IPS DF 4.7 (cell line): Measurements from ENCODE around the gene WDR90.

Experiments used
- DNase-seq: peaks from one replicate; pipeline ENCODE4 v3.0.0-alpha.2; 2013; ENCODE audit warnings: low spot score; ENCODE audit errors: extremely low read depth

Gene WDR90

DNA sequence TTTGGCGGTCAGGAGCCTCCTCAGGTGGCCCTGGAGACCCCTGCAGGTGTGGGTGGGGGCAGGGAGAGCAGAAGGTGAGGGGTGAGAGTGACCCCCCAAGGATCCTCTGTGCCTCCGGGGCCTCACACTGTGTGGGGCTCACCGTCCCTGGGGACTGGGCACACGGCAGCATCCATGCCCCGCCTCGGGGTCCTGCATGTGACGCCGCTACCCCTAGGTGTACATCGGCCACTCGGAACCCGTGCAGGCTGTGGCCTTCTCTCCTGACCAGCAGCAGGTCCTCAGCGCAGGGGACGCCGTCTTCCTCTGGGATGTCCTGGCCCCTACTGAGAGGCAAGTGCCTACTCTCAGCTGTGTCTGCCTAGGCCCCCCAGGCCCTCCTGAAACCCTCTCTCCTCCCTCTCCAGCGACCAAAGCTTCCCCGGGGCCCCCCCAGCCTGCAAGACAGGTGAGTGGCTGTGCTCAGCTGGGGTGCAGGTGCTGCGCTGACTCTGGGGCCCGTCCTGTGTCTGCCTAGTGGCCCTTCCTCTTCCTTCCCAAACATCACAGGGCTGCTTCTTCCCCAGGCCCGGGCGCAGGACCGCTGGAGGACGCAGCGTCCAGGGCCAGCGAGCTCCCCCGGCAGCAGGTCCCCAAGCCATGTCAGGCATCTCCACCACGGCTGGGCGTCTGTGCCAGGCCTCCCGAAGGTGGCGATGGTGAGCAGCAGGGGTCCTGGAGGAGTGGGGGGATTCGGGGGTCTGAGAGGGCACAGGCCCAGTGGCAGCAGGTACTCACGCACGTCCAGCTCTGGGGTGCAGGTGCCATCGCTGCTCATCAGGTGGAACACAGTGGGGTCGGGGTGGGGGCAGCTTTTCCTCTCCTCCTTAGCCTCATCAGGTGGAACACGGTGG, 9.8 kb downstream of the WDR90 start:
- no peak for DNase-seq

DNA sequence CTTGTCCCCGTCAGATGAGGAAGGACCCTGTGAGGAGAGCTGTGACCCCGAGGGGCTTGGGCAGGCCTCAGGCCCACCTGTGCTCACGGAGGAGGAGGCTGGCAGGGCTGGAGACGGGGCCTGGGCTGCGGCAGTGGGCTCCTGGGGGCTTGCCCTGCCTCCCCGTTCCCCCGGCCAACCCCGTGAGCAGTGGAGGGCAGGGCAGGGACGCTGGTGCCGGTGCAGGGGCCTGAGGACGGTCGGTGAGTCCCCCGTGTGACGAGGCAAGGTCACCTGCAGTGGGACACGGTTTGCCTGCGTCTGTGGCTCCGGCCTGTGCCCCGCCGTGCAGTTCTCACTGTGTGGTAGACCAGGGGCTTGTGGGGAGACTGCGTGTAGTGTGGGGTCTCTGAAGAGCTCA, 10.5 kb downstream of the WDR90 start:
- DNase-seq, result no peak

DNA sequence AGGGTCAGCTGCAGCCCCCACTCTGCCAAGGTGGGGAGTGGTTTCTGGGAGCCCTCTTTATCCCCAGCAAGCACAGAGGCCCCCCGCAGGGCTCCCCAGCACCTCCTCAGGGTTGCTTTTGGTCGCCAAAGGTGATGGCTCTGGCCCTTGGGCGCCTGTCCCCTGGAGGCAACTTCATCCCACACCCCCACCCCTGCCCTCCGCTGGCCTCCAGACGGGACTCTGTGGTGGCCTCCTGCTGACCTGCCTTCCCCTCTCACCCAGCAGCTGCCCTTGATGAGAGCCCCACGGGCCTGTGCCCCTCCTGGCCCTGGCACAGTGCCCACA, 10.9 kb downstream of the WDR90 start:
- DNase-seq, result no peak

DNA sequence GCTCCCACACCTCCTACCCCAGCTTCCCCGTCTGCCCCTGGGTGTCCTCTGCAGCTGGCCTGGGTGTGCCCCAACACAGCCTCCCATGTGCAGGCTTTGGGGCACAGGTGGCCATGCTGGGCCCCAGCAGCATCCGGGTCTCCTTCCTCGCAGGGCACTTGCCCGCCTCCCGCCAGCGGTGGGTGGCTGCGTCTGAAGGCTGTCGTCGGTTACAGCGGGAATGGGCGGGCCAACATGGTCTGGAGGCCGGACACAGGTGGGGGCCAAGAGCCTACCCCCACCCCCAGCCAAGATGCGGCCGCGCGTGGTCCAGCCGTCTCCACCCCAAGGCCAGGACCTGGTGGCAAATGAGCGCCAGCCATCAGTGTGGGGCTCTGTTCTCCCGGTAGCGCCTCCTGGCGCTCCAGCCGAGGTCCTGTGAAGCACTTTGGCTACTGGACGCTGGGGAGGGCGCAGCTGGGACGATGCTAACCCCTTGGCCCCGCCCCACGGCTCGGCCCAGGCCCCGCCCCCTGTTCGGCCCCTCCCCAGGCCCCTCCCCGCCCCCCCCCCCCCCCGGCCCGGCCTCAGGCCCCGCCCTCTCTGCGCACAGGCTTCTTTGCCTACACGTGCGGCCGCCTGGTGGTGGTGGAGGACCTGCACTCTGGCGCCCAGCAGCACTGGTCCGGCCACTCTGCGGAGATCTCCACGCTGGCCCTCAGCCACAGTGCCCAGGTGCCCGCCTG, 11.5 kb downstream of the WDR90 start:
- no peak for DNase-seq

DNA sequence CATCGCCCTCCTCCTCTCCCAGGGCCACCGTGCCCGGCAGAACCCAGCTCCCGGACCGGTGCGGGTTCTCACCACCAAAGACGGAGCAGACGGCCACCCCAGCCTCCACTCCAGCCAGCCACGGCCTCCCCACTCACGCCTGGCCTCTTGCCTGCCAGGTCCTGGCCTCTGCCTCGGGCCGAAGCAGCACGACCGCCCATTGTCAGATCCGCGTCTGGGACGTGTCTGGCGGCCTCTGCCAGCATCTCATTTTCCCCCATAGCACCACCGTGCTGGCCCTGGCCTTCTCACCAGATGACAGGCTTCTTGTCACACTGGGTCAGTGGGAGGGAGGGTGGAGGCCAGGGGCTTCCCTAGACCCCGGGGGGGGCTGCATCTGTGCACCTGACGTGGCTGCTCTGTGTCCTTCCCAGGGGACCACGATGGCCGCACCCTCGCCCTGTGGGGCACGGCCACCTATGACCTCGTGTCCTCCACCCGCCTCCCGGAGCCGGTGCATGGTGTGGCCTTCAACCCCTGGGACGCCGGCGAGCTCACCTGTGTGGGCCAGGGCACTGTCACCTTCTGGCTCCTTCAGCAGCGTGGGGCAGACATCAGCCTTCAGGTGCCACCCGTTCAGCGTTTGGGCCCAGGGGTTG, 12.1 kb downstream of the WDR90 start:
- DNase-seq, result no peak

DNA sequence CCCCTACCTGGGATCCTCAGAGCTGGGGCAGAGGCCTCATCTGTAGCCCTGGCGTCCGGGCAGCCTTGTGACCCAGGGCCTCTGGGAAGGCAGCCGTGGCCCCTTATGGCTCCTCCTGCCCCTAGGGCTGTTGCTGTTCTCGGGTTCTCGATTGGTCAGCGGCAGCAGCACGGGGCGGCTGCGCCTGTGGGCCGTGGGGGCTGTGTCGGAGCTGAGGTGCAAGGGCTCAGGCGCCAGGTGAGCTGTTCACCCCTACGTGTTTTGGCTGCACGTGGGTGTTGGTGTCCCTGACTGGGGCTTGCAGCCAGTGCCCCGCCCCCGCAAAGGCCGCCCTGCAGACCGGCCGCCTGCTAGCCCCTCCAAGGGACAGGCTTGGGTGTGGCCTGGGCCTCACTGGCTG, 12.9 kb downstream of the WDR90 start:
- DNase-seq, result no peak

DNA sequence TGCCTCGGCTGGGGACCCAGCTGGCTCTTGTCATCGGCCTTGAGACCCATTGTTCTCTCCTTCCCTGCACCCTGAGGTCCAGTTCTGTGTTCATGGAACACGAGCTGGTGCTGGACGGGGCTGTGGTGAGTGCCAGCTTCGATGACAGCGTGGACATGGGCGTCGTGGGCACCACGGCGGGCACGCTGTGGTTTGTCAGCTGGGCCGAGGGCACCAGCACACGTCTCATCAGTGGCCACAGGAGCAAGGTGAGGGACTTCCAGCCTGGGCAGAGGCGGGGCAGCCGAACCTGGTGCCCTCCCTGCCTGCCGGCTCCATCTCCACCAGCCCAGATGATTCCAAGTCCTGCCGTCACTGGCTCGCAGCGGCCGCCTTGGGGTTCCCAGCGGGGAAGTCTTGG, 13.4 kb downstream of the WDR90 start:
- no peak for DNase-seq

DNA sequence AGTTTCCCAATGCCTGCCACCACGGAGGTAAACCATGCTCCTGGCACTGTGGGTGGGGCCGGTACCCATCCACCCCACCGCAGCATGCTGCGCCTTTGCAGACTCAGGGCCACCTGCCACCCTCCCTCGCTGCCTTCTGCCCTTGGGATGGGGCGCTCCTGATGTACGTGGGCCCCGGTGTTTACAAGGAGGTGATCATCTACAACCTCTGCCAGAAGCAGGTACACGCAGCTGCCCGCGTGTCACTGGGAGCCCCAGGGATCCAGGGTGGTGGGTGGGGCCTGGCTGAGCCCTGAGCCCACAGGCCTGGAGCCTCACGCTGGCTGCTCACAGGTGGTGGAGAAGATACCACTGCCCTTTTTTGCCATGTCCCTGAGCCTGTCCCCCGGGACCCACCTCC, 17.4 kb downstream of the WDR90 start:
- DNase-seq, result no peak

DNA sequence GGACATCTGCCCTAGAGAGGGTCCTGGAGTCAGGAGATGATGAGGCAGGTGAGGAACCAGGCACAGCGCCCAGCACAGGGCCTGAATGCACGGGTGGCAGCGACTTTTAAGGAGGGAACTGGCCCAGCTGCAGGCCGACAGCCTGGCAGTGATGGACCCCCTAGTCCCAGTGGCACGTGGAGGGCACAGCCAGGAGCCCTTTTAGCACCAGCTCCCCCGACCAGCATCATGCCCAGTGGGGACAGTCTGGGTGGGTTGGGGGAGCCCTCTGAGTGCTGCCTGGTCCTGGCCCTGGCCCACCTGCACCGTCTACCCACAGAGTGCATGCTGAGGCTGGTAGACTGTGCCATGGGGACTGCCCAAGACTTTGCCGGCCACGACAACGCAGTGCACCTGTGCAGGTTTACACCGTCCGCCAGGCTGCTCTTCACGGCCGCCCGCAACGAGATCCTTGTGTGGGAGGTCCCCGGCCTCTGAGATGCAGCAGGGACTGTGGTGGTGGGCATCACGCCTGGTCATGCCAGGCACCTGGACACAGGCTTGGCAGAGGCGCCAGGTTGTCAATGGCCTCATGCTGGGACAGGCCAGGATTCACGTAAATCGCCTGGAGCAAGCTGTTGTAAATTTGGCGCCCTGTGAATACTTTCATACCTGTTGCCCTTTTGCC, 18.1 kb downstream of the WDR90 start:
- DNase-seq, result no peak

DNA sequence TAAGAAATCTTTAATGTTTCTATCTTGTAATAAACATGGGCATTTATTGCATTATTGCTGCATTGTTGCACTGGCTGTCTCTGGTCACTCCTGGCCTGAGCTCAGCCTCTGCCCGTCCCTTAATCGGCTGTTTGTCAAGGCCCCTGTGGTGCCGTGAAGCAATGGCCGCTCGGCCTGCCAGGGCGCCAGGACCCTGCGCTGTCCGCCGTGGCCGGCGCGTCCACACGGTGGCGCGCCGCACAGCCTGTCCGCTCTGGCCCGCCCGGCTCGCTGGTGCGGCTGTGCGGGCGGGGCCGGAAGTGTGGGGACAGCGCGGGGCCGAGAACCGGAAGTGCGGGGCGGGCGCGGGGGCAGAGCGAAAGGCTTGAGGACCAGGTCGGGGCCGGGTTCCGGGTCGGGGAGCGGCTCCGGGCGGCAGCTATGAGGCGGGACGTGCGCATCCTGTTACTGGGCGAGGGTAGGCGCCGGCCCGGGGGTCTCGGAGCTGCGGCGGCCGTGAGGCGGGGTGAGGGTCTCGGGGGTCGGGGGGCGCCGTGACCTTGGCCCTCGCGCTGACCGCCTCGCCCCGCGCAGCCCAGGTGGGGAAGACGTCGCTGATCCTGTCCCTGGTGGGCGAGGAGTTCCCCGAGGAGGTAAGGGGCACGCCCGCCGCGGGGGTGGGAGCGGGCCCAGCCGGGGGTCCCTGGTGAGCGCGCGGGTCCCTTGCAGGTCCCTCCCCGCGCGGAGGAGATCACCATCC, 18.8 kb downstream of the WDR90 start, which contains the start of gene RHOT2:
TSS of gene RHOT2 (plus strand) at position 353 of the 739 bp plus-strand sequence. CDS start at position 421, 68 bp downstream.
- DNase-seq, result no peak

DNA sequence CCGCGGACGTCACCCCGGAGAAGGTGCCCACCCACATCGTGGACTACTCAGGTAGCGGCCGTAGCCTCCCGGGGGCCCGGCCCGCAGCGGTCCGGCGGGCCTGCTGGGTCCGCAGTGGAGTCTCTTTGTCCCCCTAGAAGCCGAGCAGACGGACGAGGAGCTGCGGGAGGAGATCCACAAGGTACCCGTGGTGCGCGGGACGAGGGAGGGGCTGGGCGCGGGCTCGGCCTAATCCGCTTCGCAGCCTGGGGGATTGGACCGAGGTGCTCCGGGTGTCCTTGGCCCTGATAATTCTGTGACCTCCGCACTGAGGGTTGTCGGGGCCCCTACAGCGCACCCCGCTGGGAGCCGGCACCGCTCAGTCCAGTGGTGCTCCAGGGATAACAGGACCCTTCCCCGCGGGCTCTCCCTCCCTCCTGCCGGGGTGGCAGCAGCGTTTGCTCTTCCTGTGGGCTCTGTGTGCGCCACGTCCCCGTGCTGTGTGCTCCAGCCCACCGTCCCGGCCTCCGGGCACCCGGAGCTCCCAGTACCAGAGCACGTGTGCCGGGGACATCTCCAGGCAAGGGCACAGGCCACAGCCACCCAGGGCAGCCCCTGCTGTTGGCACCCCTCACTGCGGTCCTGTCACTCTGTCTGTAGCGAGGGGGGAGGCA, 19.5 kb downstream of the WDR90 start:
- DNase-seq, result no peak

DNA sequence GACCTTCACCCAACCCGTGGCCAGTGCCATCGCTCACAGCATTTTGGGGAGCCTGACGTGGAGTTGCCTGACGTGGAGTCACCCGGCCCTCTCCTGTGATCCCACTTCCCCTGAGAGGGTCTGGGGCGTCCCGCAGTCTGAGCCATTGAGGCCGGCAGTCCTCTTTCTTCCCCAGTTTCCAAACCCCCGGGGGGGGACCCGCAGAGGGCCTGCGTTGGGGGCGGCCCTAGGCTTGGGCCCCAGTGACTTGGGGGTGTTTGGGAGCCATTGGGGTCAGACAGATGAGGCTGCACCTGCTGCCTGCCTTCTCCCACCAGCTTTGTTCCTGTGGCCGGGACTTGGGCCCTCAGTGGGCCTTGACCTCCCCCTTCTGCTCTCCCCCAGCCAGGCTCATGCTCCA, 20.5 kb downstream of the WDR90 start:
- DNase-seq, result no peak

DNA sequence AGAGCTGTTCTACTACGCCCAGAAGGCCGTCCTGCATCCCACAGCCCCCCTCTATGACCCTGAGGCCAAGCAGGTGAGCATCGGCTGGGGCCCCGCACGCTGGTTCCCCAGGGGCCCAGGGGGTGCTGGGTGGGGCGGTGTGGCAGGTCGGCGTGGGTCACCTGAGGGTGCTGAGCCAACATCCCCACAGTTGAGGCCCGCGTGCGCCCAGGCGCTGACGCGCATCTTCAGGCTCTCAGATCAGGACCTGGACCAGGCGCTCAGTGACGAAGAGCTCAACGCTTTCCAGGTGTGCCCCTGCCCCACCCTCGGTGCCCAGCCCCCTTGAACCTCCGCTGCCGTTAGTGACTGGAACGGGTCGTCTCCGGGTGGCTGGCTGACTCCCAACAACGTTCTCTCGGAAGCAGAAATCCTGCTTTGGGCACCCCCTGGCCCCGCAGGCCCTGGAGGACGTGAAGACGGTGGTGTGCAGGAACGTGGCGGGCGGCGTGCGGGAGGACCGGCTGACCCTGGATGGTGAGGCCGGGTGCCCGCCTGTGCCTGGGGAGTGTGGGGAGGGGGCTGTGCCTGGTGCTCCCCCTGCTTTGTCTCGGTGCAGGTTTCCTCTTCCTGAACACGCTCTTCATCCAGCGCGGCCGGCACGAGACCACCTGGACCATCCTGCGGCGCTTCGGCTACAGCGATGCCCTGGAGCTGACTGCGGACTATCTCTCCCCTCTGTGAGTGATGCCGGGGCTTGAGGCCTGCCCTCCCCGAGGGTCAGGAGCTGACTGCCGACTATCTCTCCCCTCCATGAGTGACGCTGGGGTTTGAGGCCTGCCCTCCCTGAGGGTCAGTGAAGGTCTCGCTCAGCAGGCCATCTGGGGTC, 21.6 kb downstream of the WDR90 start:
- no peak for DNase-seq

DNA sequence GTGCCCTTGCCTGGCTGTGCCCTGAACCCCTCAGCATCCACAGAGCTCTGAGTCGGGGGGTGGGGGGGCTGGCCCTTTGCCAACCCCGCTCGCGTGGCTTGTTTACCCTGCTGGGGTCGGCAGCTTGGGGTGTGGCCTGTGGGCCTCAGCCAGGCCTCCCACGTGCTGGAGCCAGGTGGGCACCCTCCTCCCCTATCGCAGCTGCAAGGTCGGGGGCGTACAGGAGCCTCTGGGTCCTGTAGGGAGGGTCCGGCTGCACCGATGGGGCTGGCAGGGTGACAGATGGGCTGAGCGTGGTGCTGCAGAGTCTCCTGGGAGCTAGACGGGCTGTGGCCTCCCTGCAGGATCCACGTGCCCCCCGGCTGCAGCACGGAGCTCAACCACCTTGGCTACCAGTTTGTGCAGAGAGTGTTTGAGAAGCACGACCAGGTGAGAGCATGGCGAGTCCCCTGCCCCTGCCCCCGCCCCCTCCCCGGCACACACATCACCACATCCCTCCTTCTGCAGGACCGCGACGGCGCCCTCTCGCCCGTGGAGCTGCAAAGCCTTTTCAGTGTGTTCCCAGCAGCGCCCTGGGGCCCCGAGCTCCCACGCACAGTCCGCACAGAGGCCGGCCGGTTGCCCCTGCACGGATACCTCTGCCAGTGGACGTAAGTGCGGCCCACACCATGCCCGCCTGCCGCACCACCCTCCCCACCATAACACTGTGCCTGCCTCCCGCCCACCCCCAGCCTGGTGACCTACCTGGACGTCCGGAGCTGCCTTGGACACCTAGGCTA, 22.4 kb downstream of the WDR90 start:
- no peak for DNase-seq

DNA sequence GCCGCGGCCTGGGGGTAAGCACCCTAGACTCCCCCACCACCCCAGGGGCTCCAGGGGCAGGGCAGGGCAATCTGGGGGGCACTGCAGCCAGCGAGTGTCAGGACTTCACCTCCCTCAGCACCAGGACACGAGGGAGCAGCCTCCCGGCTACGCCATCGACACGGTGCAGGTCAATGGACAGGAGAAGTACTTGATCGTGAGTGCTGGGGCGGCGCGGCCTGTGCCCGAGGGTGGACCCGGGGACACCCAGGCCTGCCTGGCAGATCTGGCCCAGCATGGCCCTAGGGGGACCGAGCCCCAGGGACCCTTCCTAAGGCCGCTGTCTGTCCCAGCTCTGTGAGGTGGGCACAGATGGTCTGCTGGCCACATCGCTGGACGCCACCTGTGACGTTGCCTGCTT, 23.2 kb downstream of the WDR90 start:
- DNase-seq, result no peak

DNA sequence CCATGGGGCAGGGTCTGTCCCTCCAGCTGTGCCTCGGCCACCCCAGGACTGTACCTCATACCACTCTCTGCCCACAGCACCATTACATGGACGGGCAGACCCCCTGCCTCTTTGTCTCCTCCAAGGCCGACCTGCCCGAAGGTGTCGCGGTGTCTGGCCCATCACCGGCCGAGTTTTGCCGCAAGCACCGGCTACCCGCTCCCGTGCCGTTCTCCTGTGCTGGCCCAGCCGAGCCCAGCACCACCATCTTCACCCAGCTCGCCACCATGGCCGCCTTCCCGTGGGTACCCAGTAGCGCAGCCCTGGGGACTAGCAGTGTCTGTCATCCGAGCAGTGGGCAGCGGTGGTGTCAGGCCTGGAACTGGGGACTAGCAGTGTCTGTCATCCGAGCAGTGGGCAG, 23.7 kb downstream of the WDR90 start:
- DNase-seq, result no peak

DNA sequence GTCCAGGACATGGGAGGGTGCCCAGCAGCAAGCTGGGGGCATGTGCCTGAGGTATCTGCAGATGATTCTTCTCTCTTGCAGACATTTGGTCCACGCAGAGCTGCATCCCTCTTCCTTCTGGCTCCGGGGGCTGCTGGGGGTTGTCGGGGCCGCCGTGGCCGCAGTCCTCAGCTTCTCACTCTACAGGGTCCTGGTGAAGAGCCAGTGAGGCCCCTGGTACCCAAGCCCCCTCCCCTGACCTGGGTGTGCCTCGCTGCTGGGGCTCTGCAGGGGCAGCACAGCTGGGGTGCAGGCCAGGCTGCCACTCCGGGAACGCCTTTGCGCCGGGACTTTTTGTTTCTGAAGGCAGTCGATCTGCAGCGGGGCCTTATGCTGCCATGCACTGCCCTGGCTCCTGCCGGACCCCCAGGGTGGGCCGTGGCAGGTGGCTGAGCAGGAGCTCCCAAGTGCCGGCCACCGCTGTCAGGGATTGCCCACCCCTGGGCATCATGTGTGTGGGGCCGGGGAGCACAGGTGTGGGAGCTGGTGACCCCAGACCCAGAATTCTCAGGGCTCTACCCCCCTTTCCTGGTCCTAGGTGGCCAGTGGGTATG, 24.3 kb downstream of the WDR90 start:
- no peak for DNase-seq

DNA sequence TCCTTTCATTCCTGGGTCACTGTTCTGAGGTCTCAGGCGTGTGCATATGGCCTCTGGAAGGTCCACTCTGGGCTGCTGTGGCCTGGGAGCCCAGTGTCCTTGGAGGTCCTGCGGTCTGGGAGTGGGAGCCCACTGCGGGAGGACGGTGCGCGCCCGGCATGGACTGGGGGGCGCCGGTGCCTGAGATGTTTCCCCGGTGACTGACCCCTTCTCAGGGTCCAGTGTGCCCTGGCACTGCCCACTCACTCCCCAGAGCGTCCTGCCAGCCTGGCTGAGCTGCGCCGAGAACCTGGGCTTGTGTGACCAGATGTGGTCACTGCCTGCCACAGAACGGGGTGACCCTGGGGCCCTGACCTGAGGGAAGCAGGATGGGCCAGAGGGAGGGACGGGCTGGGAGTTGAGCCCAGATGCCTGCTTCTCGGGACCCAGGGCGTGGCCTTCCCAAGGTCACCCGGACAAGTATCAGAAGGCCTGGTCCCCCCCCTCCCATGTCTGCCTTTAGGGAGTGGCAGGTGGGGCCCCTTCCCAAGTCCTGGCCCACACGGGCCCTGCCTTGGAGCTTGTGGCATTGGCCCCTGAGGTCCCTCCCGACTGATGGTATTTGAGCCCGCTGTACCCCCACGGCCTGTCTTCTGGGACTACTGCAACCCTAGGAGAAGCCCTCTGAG, 25.2 kb downstream of the WDR90 start:
- no peak for DNase-seq
